ENCODE measurements around the gene UBQLNL.

Gene UBQLNL

DNA sequence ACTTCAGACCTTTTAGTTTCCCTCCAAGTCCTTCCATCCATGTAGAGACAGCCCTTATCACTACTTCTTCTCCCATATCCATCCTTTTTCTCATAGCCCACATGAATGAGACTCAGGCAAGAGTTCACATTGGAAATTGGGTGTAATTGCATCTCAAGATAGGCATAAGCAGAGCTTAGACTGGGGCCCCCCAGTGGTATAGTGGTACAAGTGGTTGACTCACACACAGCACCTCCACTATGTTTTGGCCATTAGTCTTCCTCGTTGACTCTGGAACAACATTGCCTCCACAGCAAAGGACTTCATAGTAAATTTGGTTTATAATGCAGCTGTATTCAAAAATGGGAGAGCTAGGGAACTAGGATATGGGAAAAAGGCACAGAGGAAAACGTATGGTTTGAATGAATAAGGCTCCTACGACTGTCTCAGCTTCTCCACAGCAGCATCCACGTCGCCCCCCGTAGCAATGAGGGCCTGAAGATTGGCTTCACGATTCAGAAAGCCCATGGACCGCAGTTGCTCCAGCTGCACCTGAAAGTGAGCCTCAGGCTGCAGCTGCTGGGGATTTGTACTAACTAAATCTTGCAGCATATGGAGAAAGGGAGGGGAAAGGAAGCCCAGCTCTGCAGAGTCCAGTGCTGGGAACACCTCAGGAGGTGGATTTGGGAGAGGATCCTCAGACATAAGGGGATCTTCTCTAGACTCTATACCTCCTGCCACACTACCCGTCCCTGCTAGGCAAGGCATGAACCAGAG, 9.1 kb downstream of the UBQLNL start:
- DNase-seq: no peak

DNA sequence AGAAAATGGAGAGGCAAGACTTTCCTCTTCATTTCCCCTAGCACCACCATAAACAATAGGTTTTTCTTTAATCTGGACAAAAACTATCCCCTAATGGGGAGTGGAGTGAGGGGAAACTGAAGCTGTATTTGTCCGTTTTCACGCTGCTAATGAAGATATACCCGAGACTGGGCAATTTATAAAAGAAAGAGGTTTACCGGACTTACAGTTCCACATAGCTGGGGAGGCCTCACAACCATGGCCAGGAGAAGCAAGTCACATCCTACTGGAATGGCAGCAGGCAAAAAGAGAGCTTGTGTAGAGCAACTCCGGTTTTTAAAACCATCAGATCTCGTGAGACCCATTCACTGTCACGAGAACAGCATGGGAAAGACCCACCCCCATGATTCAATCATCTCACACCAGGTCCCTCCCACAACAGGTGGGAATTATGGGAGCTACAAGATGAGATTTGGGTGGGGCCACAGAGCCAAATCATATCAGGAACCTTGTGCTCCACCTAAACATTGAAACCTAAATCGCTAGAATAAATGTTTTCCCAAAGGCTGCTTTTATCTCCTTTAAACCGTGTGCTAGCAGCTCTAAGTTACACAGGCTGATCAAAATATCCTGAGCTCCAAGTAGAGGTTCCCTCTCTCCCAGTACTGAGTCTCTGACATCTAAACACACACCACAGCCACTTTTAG, 11.0 kb downstream of the UBQLNL start:
- no peak for DNase-seq

DNA sequence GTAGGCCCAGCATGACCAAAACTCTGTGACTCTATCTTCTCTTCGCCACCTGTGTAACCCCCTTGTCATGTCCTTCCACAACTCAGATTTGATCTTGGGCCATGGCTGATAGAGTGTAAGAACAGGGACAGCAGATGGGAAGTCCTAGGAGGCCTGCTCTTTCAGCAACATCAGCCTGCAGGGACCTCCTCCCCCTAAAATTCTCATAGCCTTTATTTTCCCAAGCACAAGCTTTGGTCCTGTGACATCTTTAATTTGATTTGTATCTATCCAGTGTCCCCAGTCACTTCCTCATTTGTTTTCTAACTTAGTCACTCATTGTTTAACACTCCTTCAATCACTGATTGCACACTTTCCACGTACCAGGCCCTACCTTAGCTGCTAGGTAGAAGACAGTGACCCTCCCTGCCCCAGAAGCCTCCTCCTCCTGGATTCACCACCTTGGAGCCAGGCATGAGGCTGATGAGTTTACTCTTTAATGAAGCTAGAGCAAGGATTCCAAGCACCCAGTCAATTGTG, 12.0 kb downstream of the UBQLNL start:
- no peak for DNase-seq

DNA sequence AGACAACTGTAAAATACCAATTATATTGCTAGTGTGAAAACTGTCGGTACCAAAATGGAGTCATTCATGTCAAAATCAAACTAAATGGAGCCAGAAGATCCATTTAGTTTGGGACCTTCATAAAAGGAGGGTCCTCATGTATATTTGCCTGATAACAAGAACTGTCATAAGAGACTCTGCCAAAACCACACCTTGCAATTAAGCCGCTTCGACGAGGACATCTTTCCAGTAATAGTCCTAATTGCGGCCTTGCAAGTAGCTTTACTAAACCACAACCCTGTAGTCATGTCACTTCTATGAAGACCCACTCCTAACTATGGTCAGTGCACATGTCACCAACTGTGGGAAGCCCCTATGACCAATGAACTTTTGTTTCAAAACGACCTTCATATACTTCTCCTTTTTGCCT, 16.1 kb downstream of the UBQLNL start:
- no peak for DNase-seq

DNA sequence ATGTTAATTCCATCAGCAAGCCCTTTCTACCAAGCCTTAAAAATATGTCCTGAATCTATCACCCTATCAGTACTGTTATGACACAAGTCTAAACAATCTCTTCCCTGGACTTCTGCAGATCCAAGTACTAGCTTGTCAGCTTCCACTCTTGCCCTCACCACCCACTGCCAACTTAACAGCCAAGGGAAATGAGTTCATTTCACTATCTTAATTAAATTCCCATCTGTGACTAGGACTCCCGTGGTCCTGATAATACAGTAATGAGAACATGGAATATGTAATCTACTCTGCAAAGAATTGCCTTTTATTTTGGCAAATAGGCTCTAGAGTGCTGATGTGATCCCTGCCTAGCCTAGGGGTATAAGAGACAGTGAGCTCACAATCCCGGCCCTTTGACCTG, 16.8 kb downstream of the UBQLNL start:
- no peak for DNase-seq

DNA sequence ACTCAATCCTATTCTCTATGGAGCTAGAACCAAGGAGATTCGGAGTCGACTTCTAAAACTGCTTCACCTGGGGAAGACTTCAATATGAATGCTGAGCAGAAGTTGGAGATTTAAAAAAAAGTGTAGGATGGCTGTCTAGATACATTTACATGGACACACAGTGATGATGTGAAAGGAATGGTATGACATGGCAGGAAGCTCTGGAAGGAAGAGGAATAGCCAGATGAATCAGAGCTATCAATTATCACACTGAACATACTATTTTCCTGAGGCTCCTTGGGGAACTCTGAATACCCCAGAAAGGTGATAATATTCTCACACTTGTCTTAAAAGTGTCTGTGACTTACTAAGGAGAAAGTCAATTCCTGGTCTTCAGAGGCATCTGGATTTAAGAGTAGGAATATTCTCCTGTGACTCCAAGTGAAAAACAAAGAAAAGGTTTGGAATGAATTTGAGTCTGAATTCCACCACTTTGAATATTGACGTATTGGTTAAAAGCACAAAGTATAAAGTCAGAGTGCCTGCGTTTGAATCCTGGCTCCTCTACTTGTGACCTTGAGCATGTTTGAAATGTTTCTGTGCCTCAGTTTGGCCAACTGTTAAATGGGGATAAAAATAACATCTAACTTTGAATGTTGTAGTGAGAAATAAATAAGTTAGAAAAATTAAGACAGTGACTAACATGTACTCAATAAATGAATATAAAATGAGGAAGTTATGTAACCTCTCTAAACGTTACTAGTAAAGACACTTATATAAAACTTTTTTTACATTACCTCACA, 26.7 kb downstream of the UBQLNL start:
- peak; percentile 73 for DNase-seq

DNA sequence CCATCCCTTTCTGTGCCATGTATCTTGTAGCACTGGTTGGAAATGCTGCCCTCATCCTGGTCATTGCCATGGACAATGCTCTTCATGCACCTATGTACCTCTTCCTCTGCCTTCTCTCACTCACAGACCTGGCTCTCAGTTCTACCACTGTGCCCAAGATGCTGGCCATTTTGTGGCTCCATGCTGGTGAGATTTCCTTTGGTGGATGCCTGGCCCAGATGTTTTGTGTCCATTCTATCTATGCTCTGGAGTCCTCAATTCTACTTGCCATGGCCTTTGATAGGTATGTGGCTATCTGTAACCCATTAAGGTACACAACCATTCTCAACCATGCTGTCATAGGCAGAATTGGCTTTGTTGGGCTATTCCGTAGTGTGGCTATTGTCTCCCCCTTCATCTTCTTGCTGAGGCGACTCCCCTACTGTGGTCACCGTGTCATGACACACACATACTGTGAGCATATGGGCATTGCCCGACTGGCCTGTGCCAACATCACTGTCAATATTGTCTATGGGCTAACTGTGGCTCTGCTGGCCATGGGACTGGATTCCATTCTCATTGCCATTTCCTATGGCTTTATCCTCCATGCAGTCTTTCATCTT, 27.6 kb downstream of the UBQLNL start:
- DNase-seq: no peak

DNA sequence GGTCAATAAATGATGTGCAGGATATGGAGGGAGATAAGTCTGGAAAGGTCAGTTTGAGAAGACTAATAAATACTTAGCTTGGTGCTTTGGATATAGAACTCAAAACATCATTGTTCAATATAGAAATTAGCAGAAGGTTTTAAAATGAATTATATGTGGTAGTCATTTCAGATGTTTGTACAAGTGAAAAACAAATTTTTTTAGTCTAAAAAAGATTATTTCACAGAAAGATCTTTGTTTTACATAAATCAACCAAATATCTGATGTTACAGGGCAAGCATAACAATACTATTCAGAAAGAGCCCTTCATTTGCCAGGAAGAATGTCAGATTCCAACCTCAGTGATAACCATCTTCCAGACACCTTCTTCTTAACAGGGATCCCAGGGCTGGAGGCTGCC, 28.1 kb downstream of the UBQLNL start, which contains the start of gene OR52D1:
Gene OR52D1 (plus strand): TSS at position 301 of the 400 bp plus-strand sequence. CDS start 22 bp downstream, at position 323.
- no peak for DNase-seq

DNA sequence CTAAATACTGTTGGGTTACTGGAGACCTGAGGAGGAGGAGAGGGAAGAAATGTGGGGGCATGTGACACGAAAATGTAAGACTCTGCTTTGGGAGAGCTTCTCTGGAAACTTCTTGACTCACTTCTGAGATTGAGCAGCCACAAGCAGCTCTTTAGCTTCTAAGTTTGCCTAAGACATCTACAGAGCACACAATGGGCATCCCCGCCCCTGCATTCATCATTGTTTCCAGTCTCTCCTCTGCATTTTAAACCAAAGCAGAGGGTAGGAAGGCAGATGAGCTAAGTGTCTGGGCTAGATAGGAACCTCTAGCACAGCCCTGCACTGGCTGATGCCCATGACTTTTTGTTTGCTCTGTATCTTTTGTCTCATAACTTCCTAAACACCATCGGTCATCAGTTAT, 30.1 kb downstream of the UBQLNL start:
- no peak for DNase-seq

DNA sequence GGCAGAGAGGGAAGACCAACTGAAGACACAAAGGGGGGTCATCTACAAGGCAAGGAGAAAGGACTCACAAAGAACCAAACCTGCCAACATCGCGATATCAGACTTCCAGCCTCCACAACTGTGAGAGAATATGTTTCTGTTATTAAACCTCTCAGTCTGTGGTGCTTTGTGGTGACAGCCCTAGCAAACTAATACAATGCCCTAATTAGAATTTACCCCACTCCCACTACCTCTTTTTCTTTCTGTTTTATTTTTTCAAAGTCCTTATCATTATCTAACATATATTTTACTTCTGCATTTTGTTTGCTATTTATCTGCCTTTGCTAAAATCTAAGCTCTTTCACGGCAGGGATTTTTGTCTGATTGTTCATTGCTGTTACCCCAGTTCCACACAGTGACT, 30.5 kb downstream of the UBQLNL start:
- DNase-seq: no peak

DNA sequence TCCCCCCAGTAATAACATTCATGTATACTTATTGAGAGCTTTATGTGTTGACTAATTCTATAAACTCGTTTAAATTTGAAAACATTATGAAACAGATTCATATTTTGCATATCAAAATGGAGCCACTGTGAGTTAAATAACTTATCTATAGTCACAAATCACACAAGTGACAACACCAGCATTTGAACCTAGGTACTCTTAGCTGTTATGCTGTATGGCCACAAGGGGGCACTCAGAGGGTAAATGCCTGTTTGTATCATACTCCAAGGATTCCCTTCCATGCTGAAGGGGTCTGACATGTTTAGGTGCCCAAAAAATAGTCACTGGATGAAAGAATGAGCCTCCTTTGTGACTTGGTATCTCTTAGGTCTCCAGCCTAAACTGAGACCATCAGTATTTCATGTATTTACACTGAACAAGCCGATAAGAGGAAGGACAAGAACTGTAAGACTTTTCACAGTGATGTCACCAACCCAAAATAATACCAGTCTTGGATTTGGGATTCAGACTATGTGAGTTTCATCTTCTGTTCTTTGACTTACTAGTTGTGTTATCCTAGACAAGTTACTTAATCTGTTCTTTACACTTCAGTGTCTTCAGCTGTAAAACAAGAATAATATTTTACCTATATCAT, 40.2 kb downstream of the UBQLNL start:
- DNase-seq: peak; percentile 64

DNA sequence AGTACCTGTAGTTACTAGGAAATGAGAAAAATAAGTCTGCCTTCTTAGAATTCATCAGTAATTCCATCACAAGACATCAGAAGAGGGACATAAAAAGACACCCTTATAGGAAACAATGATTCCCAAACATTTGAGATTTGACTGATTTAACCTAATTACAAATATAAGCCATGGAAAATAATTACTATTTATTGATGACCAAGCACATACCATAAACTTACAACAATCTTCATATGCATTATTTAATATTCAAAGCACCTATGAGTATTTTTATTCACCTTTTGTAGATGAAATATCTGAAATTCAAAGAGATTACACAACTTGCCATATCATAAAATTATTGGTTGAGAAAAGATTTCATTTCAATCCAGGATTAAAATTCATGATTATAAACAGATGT, 42.6 kb downstream of the UBQLNL start:
- no peak for DNase-seq

DNA sequence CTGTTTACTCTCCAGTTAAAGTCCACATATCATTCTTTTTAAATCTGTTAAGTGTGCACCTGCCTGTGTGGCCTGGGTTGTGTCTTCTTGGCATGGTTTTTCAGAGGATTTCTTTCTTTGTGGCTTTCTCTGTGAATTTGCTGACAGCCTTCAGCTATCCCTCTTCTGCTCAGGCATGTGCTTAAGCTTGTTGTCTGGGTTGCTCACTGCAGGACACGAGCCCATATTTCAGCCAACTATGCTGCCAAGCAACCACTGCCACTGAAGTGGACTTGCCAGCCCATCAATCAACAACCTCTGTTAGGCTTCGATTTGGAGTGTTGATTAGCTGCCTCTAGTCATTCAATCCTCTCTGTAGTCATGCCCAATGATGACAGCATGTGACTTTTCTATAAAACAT, 49.0 kb downstream of the UBQLNL start:
- DNase-seq: no peak

Measured in fibroblast of upper back skin (primary cell).